Psoas muscle (tissue), 8 donors: ENCODE results near the gene ERN1. TPM values are rescaled to one million over a fixed set of nuclear protein-coding genes. Genes with fewer than 3 reads are reported as not detected.

Experiments
- ATAC-seq, 4 donors: fragments of 200-7000 bp; cut with Tn5 transposase; one replicate each; pipeline ENCODE4 v1.9.1; 2020; ENCODE audit warnings: moderate library complexity in 3 of 4, mild to moderate bottlenecking in 2 of 4
- DNase-seq, 2 donors: peaks; one replicate each; pipeline ENCODE4 v3.0.0-alpha.2; 2020
- H3K27ac ChIP-seq: fragments of 200-600 bp; one replicate; pipeline ENCODE4 v1.8.0; 2022
- H3K27me3 ChIP-seq, 3 donors: fragments of 200-600 bp in 1 of 3; one replicate each; pipeline versions ENCODE4 v1.6.1 to v1.8.0; 2013 to 2022; ENCODE audit warnings: low read length in 2 of 3, mild to moderate bottlenecking in 2 of 3, moderate library complexity in 1 of 3; ENCODE audit not compliant: insufficient read depth in 3 of 3
- H3K36me3 ChIP-seq, 2 donors: fragments of 200-600 bp in 1 of 2; one replicate each; pipeline versions ENCODE4 v1.6.1 to v1.8.0; 2013 to 2022; ENCODE audit warnings: low read depth in 1 of 2, mild to moderate bottlenecking in 1 of 2, moderate library complexity in 1 of 2; ENCODE audit not compliant: insufficient read depth in 1 of 2
- H3K4me1 ChIP-seq: fragments of 200-600 bp; one replicate; pipeline ENCODE4 v1.8.0; 2022
- H3K4me3 ChIP-seq: fragments of 200-600 bp; one replicate; pipeline ENCODE4 v1.8.0; 2022; ENCODE audit warnings: mild to moderate bottlenecking
- H3K9me3 ChIP-seq: fragments of 200-600 bp; one replicate; pipeline ENCODE4 v1.8.0; 2022
- CTCF ChIP-seq: fragments of 200-600 bp; IDR thresholded peaks from one replicate; pipeline ENCODE4 v1.8.0; 2022; ENCODE audit warnings: antibody characterized with exemption
- WGBS, 3 donors: extraction: QIAGEN DNeasy Blood & Tissue Kit; methylation state at CpG; one replicate each; pipeline versions ENCODE4 v1.1.6 to v1.1.7; 2013; 5-methylcytosine and 5-hydroxymethylcytosine counted together
- intact Hi-C, 2 donors: fragments of 100-400 bp; cut with DNase I; formaldehyde crosslinking; loops; one replicate each; pipeline versions ENCODE4 v1.11.0 to v1.14.2; 2022
- polyA plus RNA-seq, 3 donors: library from polyadenylated mRNA; stranded (reverse); fragments of 200-250 nt; gene quantifications; one replicate each; pipeline ENCODE4 v1.2.3, GENCODE V29; 2013
- total RNA-seq, 4 donors: library from RNA; stranded (reverse); fragmentation: NEBNext Ultra II Directional in 2 of 4; extraction: Animal tissue kit (Norgen Biotek cat#: 25700) in 2 of 4; gene quantifications; one replicate each; pipeline versions ENCODE4 v1.2.1 to v1.2.4, GENCODE V29; 2021 to 2023
- donor health status: healthy with polysubstance abuse.
- donor health status: DM: no; HTN: no; CAD: no; lungs with moderate emphysema.
- donor health status: Bipolar disorder and iron deficiency.
- donor health status: healthy.
- donor health status: DM: yes; HTN: yes; CAD: no.
- donor health status: DM: no; HTN: no; CAD: no.
- donor health status: DM: no; HTN: no; CAD: no.
- donor health status: DM: yes; HTN: yes; CAD: no.

The ERN1 gene
- total and polyA plus RNA-seq, 7 donors = 2.8 to 16.6 (median 10.6) TPM

- DNase-seq (no peak), ATAC-seq (no peak)
- WGBS, 3 donors = 69 to 74% (median 71%) methylated on average over 11 of the region's 11 CpGs
- no peaks in the 10 kb centered on the region for H3K9me3 ChIP-seq
- H3K36me3 ChIP-seq = peaks cover 0 to 53% of the 10 kb centered on the region in 2 donors
- no peak overlapping the region for H3K27ac ChIP-seq
- no peaks in the 10 kb centered on the region for H3K27me3 ChIP-seq
- intact Hi-C loops = loop anchor here in 1 of 2 donors (5.0 kb wide), 1 partner anchor 85 kb away; no protein-coding TSS in a partner anchor
- no peak for TF ChIP-seq CTCF
- H3K4me1 ChIP-seq = no peaks in the 10 kb centered on the region
- H3K4me3 ChIP-seq = no peak overlapping the region
Observed at GRCh38 chr17:64041912-64042311, 88.0 kb downstream of the ERN1 start.

- Histone ChIP-seq H3K9me3 (no peaks in the 10 kb centered on the region), H3K27ac (no peak overlapping the region), H3K4me1 (no peaks in the 10 kb centered on the region), H3K27me3 (no peaks in the 10 kb centered on the region), H3K36me3 (peaks cover 0 to 36% of the 10 kb centered on the region in 2 donors), H3K4me3 (no peak overlapping the region)
- no peak for TF ChIP-seq CTCF
- DNase-seq = no peak
- intact Hi-C loops = loop anchor here in 1 of 2 donors (5.0 kb wide), 1 partner anchor 87 kb away; no protein-coding TSS in a partner anchor
- ATAC-seq = no peak
- 68 to 70% (median 70%) methylated on average over 6 of the region's 6 CpGs for WGBS, 3 donors
Observed at GRCh38 chr17:64040206-64040605, 89.7 kb downstream of the ERN1 start.

- no peaks in the 10 kb centered on the region for H3K27me3 ChIP-seq
- H3K4me1 ChIP-seq = no peaks in the 10 kb centered on the region
- no peak for DNase-seq
- H3K9me3 ChIP-seq = no peaks in the 10 kb centered on the region
- H3K27ac ChIP-seq = no peak overlapping the region
- TF ChIP-seq CTCF = no peak
- H3K36me3 ChIP-seq = peaks cover 0 to 24% of the 10 kb centered on the region in 2 donors
- H3K4me3 ChIP-seq = no peak overlapping the region
- ATAC-seq = no peak
- intact Hi-C loops = no loop called here
- 91 to 95% (median 93%) methylated on average over 3 of the region's 3 CpGs for WGBS, 3 donors
Observed at GRCh38 chr17:64039106-64039400, 90.9 kb downstream of the ERN1 start.

GRCh38 chr17:64038331-64039105 is 91.4 kb downstream of the ERN1 start:
- ATAC-seq (peak in 1 of 4 donors; percentile 33), DNase-seq (no peak)
- Histone ChIP-seq H3K9me3 (no peaks in the 10 kb centered on the region), H3K4me3 (no peak overlapping the region), H3K27ac (no peak overlapping the region), H3K36me3 (peaks cover 0 to 19% of the 10 kb centered on the region in 2 donors), H3K27me3 (no peaks in the 10 kb centered on the region), H3K4me1 (no peaks in the 10 kb centered on the region)
- TF ChIP-seq CTCF = no peak
- intact Hi-C loops = no loop called here
- WGBS, 3 donors = 84 to 89% (median 87%) methylated on average over 16 of the region's 16 CpGs

- WGBS, 3 donors = 95 to 98% (median 96%) methylated on average over 5 of the region's 5 CpGs
- intact Hi-C loops = no loop called here
- H3K9me3 ChIP-seq = no peaks in the 10 kb centered on the region
- no peak for ATAC-seq
- H3K27me3 ChIP-seq = no peaks in the 10 kb centered on the region
- H3K36me3 ChIP-seq = peaks cover 0 to 12% of the 10 kb centered on the region in 2 donors
- TF ChIP-seq CTCF = no peak
- H3K27ac ChIP-seq = no peak overlapping the region
- no peak overlapping the region for H3K4me3 ChIP-seq
- H3K4me1 ChIP-seq = no peaks in the 10 kb centered on the region
- no peak for DNase-seq
Observed at GRCh38 chr17:64037802-64038201, 92.1 kb downstream of the ERN1 start.
